ENCODE data around the gene KCNJ5.

- no peak for TF ChIP-seq CTCF (IDR thresholded peaks at IDR 0.05)
- TF ChIP-seq POLR2A (IDR thresholded peaks at IDR 0.05), result no peak
Measured at GRCh38 chr11:128854841-128855240, 36.3 kb upstream of the KCNJ5 start.
